ENCODE results near the gene DUSP8. TPM values are rescaled to one million over a fixed set of nuclear protein-coding genes. Genes with fewer than 3 reads are reported as not detected.

DUSP8 gene
- total RNA-seq, 4 donors from 2014 or later, result 13.3 to 31.8 (median 19.8) TPM

GRCh38 chr11:1574238-1574932 lies 2.3 kb upstream of the DUSP8 start:
- peak; percentile 77 for DNase-seq
- in situ Hi-C loops (cut with MboI; ENCODE audit: low pct_ligation_motif_present in 1 of 4, low pct_unique_long_range_greater_than_20kb in 1 of 4, low sequenced_read_pairs in 3 of 4) (no loop called here), intact Hi-C loops (cut with DNase I; ENCODE audit: low total_unique reads) (loop anchor here (2.0 kb wide), 1 partner anchor 28 kb away; no protein-coding TSS in a partner anchor)
- 3% methylated on average over 31 of the region's 64 CpGs; no CpG with 5 or more reads in 1 of the 2 donors for WGBS, 2 donors (ENCODE audit: low coverage in 1 of 2)
- peak overlapping the region; percentile 89 to 95 (median 92) for H3K27ac ChIP-seq
- peaks cover 13 to 53% (median 41%) of the 10 kb centered on the region in 4 donors for H3K4me1 ChIP-seq
- TF ChIP-seq POLR2AphosphoS5 (IDR thresholded peaks at IDR 0.05) (no peak), POLR2A (IDR thresholded peaks at IDR 0.05) (peak; percentile 18), EP300 (IDR thresholded peaks at IDR 0.05; ENCODE audit: low read depth) (no peak)
- TF ChIP-seq, protein P1, sequence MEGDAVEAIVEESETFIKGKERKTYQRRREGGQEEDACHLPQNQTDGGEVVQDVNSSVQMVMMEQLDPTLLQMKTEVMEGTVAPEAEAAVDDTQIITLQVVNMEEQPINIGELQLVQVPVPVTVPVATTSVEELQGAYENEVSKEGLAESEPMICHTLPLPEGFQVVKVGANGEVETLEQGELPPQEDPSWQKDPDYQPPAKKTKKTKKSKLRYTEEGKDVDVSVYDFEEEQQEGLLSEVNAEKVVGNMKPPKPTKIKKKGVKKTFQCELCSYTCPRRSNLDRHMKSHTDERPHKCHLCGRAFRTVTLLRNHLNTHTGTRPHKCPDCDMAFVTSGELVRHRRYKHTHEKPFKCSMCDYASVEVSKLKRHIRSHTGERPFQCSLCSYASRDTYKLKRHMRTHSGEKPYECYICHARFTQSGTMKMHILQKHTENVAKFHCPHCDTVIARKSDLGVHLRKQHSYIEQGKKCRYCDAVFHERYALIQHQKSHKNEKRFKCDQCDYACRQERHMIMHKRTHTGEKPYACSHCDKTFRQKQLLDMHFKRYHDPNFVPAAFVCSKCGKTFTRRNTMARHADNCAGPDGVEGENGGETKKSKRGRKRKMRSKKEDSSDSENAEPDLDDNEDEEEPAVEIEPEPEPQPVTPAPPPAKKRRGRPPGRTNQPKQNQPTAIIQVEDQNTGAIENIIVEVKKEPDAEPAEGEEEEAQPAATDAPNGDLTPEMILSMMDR (IDR thresholded peaks at IDR 0.05), result peak in 4 of 5 experiments; percentile 61 to 92 (median 80)
- H3K4me3 ChIP-seq, result peak overlapping the region; percentile 42 to 77 (median 60)
- H3K27me3 ChIP-seq, result peaks cover 2% of the 10 kb centered on the region
- no peaks in the 10 kb centered on the region for H3K9me3 ChIP-seq
- H3K36me3 ChIP-seq, result no peaks in the 10 kb centered on the region

- in situ Hi-C loops (cut with MboI; ENCODE audit: low pct_ligation_motif_present in 1 of 4, low pct_unique_long_range_greater_than_20kb in 1 of 4, low sequenced_read_pairs in 3 of 4), result no loop called here
- 9% methylated on average over 6 of the region's 7 CpGs; no CpG with 5 or more reads in 1 of the 2 donors for WGBS, 2 donors (ENCODE audit: low coverage in 1 of 2)
- Histone ChIP-seq H3K9me3 (no peaks in the 10 kb centered on the region), H3K4me3 (peak overlapping the region in 3 of 4 donors; percentile 53 to 77 (median 68)), H3K27me3 (peaks cover 2% of the 10 kb centered on the region), H3K4me1 (peaks cover 14 to 57% (median 45%) of the 10 kb centered on the region in 4 donors), H3K36me3 (no peaks in the 10 kb centered on the region), H3K27ac (peak overlapping the region; percentile 89 to 95 (median 92))
- intact Hi-C loops (cut with DNase I; ENCODE audit: low total_unique reads), result loop anchor here (2.0 kb wide), 1 partner anchor 27 kb away; no protein-coding TSS in a partner anchor
- peak; percentile 92 for TF ChIP-seq POLR2A (IDR thresholded peaks at IDR 0.05)
- TF ChIP-seq EP300 (IDR thresholded peaks at IDR 0.05; ENCODE audit: low read depth), result no peak
- peak; percentile 23 to 90 (median 84) for TF ChIP-seq POLR2AphosphoS5 (IDR thresholded peaks at IDR 0.05)
- DNase-seq, result peak; percentile 85
Measured at GRCh38 chr11:1573903-1574237, 1.8 kb upstream of the DUSP8 start.

GRCh38 chr11:1573077-1573902 lies 1.2 kb upstream of the DUSP8 start:
- DNase-seq, result peak; percentile 71
- H3K4me1 ChIP-seq, result peaks cover 19 to 63% (median 51%) of the 10 kb centered on the region in 4 donors
- intact Hi-C loops (cut with DNase I; ENCODE audit: low total_unique reads), result no loop called here
- 7% methylated on average over 35 of the region's 37 CpGs; no CpG with 5 or more reads in 1 of the 2 donors for WGBS, 2 donors (ENCODE audit: low coverage in 1 of 2)
- H3K27me3 ChIP-seq, result peaks cover 2% of the 10 kb centered on the region
- no peaks in the 10 kb centered on the region for H3K36me3 ChIP-seq
- peak overlapping the region; percentile 53 to 81 (median 72) for H3K4me3 ChIP-seq
- H3K27ac ChIP-seq, result peak overlapping the region; percentile 89 to 95 (median 92)
- TF ChIP-seq EP300 (IDR thresholded peaks at IDR 0.05; ENCODE audit: low read depth) (no peak), POLR2A (IDR thresholded peaks at IDR 0.05) (no peak), POLR2AphosphoS5 (IDR thresholded peaks at IDR 0.05) (peak in 2 of 3 donors; percentile 22 to 65)
- in situ Hi-C loops (cut with MboI; ENCODE audit: low pct_ligation_motif_present in 1 of 4, low pct_unique_long_range_greater_than_20kb in 1 of 4, low sequenced_read_pairs in 3 of 4), result no loop called here
- H3K9me3 ChIP-seq, result no peaks in the 10 kb centered on the region

DNA sequence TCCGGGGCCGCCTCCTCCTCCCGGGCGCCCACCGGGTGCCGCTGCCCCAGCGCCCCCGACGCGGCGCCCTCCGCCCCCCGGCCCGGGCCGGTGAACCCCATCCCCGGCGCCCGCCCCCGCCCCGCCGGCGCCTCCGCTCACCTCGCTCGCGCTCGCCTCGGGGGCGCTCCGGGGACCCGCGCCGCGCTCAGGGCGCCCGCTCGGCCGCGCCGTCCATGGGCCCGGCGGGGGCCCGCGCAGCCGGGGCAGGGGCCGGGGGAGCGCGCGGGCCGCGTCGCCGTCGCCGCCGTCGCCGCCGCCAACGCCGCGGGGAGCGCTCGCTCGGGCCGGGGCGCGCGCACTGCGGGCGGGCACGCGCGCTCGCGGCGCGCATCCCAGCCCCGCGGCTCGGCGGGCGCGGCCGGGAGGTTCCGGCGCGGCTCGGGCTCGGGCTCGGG lies 293 bp downstream of the DUSP8 start:
- no CpG with 5 or more reads among the region's 91 CpGs for WGBS, 2 donors (ENCODE audit: low coverage in 1 of 2)
- Histone ChIP-seq H3K4me3 (peak overlapping the region; percentile 17 to 70 (median 59)), H3K27me3 (peaks cover 2% of the 10 kb centered on the region), H3K4me1 (peaks cover 23 to 65% (median 57%) of the 10 kb centered on the region in 4 donors), H3K36me3 (no peaks in the 10 kb centered on the region), H3K27ac (peak overlapping the region; percentile 74 to 84 (median 83)), H3K9me3 (no peaks in the 10 kb centered on the region)
- TF ChIP-seq, protein P1 (IDR thresholded peaks at IDR 0.05), result no peak
- TF ChIP-seq POLR2A (IDR thresholded peaks at IDR 0.05), result no peak
- no peak for TF ChIP-seq POLR2AphosphoS5 (IDR thresholded peaks at IDR 0.05)
- TF ChIP-seq EP300 (IDR thresholded peaks at IDR 0.05; ENCODE audit: low read depth), result no peak
- in situ Hi-C loops (cut with MboI; ENCODE audit: low pct_ligation_motif_present in 1 of 4, low pct_unique_long_range_greater_than_20kb in 1 of 4, low sequenced_read_pairs in 3 of 4) (no loop called here), intact Hi-C loops (cut with DNase I; ENCODE audit: low total_unique reads) (no loop called here)
- DNase-seq, result no peak
